NCI-H2227 (cell line): ENCODE results near the gene CD47.

Source experiments
- DNase-seq: peaks from one replicate; lab custom pipeline; 2025; ENCODE audit not compliant: unreplicated experiment; lab: John Stamatoyannopoulos, UW

The CD47 gene

GRCh38 chr3:108014943-108015342 is 75.9 kb downstream of the CD47 start:
- DNase-seq, result no peak

GRCh38 chr3:108013141-108014055 is 77.4 kb downstream of the CD47 start:
- DNase-seq, result no peak

- no peak for DNase-seq
Measured at GRCh38 chr3:108012304-108012703, 78.5 kb downstream of the CD47 start.

DNA sequence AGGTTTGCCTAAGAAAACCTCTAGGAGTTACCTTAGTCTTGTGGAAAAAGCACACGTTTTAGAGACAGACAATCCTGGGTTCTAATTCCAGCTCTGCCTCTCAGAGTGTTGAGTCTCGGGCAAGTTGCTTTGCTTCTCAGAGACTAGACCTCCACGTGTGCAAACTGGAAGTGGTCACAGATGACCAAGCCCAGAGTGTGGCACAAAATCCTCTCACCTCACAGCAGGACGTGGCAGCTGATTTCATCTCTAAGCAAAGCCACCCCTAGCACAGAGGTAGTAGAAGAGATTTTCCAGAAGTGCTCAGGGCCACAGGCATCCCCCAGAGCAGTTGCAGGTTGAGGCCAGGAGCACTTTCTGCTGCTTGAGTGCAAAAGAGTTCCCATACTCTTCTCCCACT is 79.2 kb downstream of the CD47 start:
- no peak for DNase-seq

DNA sequence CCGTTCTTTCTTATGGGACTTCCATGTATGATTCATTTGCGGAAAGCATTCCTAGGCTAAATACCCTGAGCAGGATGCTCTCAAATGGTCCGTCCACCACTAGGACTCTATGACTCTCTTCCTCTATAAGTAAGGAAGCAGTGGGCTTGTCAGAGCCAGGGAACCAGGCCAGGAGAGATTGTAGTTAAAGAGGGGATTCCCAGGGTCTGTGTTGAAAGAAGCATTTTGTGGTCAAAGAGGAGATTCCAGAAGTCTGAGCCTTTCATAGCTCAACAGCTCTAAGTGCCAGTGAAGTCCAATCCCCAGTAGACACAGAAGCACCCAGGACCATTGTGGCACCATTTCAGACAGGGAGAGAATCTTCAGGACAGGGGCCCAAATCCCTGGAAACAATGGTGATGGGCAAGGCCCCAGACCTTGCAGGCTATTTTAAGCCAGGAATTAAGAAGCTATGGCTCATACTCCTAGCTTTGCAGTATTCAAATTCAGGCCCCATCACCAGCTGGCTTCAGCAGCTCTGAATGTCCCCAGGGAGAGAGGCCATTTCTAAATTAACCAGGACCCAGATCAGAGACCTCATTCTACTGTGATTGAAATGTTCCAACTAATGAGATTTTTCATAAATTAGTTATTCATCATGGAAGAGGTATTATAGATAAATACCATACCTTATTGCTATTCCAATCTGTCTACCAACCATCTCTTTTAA is 81.7 kb downstream of the CD47 start:
- no peak for DNase-seq

- no peak for DNase-seq
Measured at GRCh38 chr3:108008106-108008505, 82.7 kb downstream of the CD47 start.

GRCh38 chr3:108006881-108007331 is 83.9 kb downstream of the CD47 start:
- DNase-seq, result no peak

GRCh38 chr3:108006077-108006771 is 84.6 kb downstream of the CD47 start:
- DNase-seq, result no peak

DNA sequence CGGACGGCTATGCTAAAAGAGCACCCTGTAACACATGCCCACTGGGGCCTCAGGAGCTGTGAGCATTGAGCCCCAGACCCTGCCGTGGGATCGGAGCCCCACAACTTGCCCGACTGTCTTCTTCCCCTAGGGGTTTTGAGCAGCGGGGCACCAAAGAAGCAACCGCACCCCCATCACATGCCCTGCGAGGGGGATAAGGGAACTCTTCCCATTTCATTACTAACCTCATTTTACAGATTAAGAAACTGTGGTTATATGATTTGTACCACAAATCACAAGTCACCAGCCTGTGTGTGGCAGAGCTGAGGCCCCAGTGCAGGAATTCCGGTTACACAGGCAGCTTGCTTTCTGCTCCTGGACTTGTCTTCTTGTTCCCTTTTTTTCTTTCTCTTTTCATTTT is 86.2 kb downstream of the CD47 start:
- no peak for DNase-seq

- DNase-seq, result no peak
Measured at GRCh38 chr3:108001457-108001856, 89.4 kb downstream of the CD47 start.

GRCh38 chr3:107999215-107999775 is 91.5 kb downstream of the CD47 start:
- no peak for DNase-seq

DNA sequence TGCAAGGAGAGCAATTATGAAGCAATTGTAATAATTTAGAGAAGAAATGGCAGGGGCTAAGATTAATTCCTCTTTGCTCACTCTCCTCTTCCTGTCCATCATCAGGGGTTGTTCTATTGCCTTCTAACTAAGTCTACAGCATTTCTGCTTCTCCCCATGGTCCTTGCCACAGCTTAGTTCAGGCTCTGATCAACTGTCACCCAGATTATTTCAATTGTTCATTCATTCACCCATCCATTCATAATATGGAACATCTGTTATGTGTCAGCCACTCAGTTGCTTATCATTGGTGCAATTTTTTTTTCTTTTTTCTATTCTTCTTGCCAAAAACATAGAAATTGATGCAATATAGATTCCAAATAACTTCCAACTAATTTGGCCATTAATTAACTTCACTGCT is 93.2 kb downstream of the CD47 start:
- DNase-seq, result no peak

DNA sequence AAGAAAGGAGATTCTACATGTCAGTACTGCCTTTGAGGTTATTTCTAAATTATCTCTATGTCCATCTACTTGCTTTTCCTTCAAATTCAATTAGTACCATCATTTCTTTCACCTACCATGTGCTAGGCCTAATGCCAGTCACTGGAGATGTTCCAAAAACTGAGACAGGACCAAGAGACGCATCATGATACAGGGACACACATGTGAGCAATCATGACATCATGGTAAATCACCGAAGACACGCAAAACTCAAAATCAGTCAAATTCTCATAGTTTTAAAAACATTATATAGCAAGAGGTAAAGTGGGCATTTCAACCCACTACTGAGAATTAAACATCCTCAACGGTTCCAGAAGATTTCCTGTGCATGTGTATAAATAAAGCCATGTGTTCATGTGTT is 95.0 kb downstream of the CD47 start:
- no peak for DNase-seq

DNA sequence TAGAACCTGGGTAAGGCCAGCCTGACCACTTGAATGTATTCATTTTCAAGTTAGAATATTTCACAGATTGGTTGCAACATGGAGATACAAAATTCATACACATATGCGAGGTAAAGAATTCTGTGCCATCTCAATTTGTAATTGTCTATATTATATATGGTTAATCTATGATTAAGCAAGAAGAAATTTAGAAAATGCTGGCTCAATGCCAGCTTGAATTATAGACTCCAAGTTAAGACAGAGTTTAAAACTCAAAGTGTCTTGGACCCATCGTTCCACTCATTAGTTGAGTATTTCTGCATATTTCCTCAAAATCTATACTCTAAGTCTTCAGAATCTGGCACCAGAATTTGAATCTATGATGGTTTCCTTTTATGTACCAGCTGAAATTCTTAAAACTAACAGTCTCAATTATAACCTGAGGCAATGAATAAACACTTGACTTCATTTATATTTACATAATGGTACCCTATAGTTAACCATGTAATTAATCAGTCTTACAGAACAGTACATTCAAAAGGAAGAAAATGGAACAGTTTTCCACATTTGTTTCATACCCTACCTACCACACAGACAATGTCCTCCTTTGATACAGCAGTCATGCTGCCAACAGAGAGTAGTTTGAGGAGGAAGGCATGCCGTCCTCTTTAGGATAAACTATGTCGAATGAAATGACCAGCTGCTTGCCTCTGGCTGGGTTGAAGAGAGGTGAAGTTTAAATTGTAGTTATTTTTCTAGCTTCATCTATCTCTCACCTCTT is 95.7 kb downstream of the CD47 start:
- DNase-seq, result no peak

- DNase-seq, result no peak
Measured at GRCh38 chr3:107994181-107994580, 96.7 kb downstream of the CD47 start.

- no peak for DNase-seq
Measured at GRCh38 chr3:107993771-107994170, 97.1 kb downstream of the CD47 start.
